ENCODE measurements around the gene FUT8. TPM values are rescaled to one million over a fixed set of nuclear protein-coding genes. Genes with fewer than 3 reads are reported as not detected.

The FUT8 gene
- total RNA-seq, 1 experiment from 2014 or later = 42.3 TPM

- no peak overlapping the region for H2AFZ ChIP-seq (ENCODE audit: low read depth, low read length, poor library complexity, severe bottlenecking)
- ChIA-PET RAD21 (ENCODE audit: low non-redundant PET in 1 of 2, low total read pairs in 2 of 2, uncharacterized antibody in 2 of 2, unreplicated experiment in 2 of 2) (no interaction called here), POLR2A (no interaction called here), CTCF (no interaction called here)
- ATAC-seq (no peak), DNase-seq (ENCODE audit: low read depth, low spot score) (no peak)
- H4K20me1 ChIP-seq (ENCODE audit: insufficient read depth) = no peaks in the 10 kb centered on the region
- no peaks in the 10 kb centered on the region for H3K9me3 ChIP-seq (ENCODE audit: control insufficient read depth in 1 of 2, insufficient read depth in 1 of 2, low read depth in 1 of 2, low read length in 2 of 2)
- H3K79me2 ChIP-seq (ENCODE audit: insufficient read depth, low read length) = no peaks in the 10 kb centered on the region
- H3K36me3 ChIP-seq (ENCODE audit: control insufficient read depth in 1 of 2, insufficient read depth in 2 of 2, low read length in 2 of 2) = no peaks in the 10 kb centered on the region
- H3K4me1 ChIP-seq (ENCODE audit: control insufficient read depth in 1 of 2, insufficient read depth in 2 of 2, low read length in 2 of 2) = peaks cover 0 to 6% of the 10 kb centered on the region in 2 experiments; a peak in 1 of 4 replicates
- H3K27me3 ChIP-seq (ENCODE audit: insufficient read depth, low read length) = no peaks in the 10 kb centered on the region
- no TSS peak for BruUV-seq (replicated peaks)
- H3K4me2 ChIP-seq (ENCODE audit: low read length) = no peak overlapping the region
- H3K27ac ChIP-seq (ENCODE audit: low read depth, low read length) = no peak overlapping the region
- intact Hi-C loops (cut with micrococcal nuclease) = no loop called here
- TF ChIP-seq TCF7L2 (IDR thresholded peaks at IDR 0.05; ENCODE audit: borderline replicate concordance, extremely low read depth, insufficient read depth, insufficient read length) = no peak
- TF ChIP-seq ZNF274 (IDR thresholded peaks at IDR 0.05; ENCODE audit: low read depth, low read length) = no peak
- no peak for TF ChIP-seq POLR2A (IDR thresholded peaks at IDR 0.05; ENCODE audit: borderline replicate concordance, extremely low read depth, insufficient read depth, insufficient read length)
- no peak for TF ChIP-seq SRF (IDR thresholded peaks at IDR 0.05; ENCODE audit: low read depth)
- TF ChIP-seq REST (IDR thresholded peaks at IDR 0.05; ENCODE audit: low read depth) = no peak
- TF ChIP-seq SP1 (IDR thresholded peaks at IDR 0.05; ENCODE audit: low read depth) = no peak
- no peak for TF ChIP-seq CBX3 (IDR thresholded peaks at IDR 0.05; ENCODE audit: low read depth)
- TF ChIP-seq ELF1 (IDR thresholded peaks at IDR 0.05; ENCODE audit: borderline replicate concordance, low read depth) = no peak
- no peak for TF ChIP-seq POLR2AphosphoS5 (IDR thresholded peaks at IDR 0.05; ENCODE audit: low read depth, low read length)
- TF ChIP-seq RAD21 (IDR thresholded peaks at IDR 0.05; ENCODE audit: low read depth) = no peak
- H3K9me2 ChIP-seq (ENCODE audit: insufficient read depth) = no peaks in the 10 kb centered on the region
- no peak overlapping the region for H3K4me3 ChIP-seq (replicated peaks in 1 of 2; ENCODE audit: low read depth in 1 of 2, low read length in 2 of 2)
- H3K9ac ChIP-seq (ENCODE audit: low read length) = no peak overlapping the region
These were observed 245.7 kb downstream of the FUT8 start for GRCh38 chr14:65658202-65658601.

Measured in HCT116 (cell line).